Endothelial cell of umbilical vein (primary cell): Measurements from ENCODE around the gene ST8SIA2. TPM values are rescaled to one million over a fixed set of nuclear protein-coding genes. Genes with fewer than 3 reads are reported as not detected.

Experiments used
- BruUV-seq: library from RNA; stranded (reverse); fragments of 400-500 nt; replicated peaks from 2 replicates; lab custom pipeline; 2021; lab: Mats Ljungman, UMichigan
- CTCF ChIA-PET: fragments of 300-600, 350-600 bp; sonication (Branson Sonifier 250); formaldehyde crosslinking; loops from one replicate; lab custom pipeline; 2021; ENCODE audit warnings: antibody characterized with exemption, inconsistent platforms; lab: Charles Lee
- POLR2A ChIA-PET: fragments of 300-600, 350-600 bp; sonication (Branson Sonifier 250); formaldehyde crosslinking; loops from one replicate; lab custom pipeline; 2021; ENCODE audit warnings: antibody characterized with exemption, inconsistent platforms; lab: Charles Lee
- DNase-seq: peaks from one replicate; pipeline ENCODE4 v3.0.0-alpha.2; 2011; ENCODE audit warnings: low read depth, low spot score
- FAIRE-seq: peaks from 2 replicates; lab custom pipeline; 2011; peaks lifted over from hg19 to GRCh38; lab: Jason Lieb, UNC
- H2AFZ ChIP-seq: 2 replicates; pipeline ENCODE4 v1.6.0; 2012; ENCODE audit warnings: low read depth, low read length, control low read depth, inconsistent platforms
- H3K27ac ChIP-seq: 2 replicates; pipeline ENCODE4 v1.5.1; 2011; ENCODE audit warnings: low read depth, mild to moderate bottlenecking, control low read depth, low read length, moderate library complexity; ENCODE audit not compliant: insufficient read depth
- H3K27me3 ChIP-seq, 2 experiments: 2 replicates each; pipeline versions ENCODE4 v1.6.0 to v1.6.1; 2011; ENCODE audit warnings: low read length in 2 of 2, mixed read lengths in 1 of 2; ENCODE audit not compliant: control insufficient read depth in 2 of 2, insufficient read depth in 2 of 2
- H3K36me3 ChIP-seq, 2 experiments: 2 replicates in 1 of 2; 3 replicates in 1 of 2; pipeline ENCODE4 v1.5.1; 2011; ENCODE audit warnings: low read length in 2 of 2, mild to moderate bottlenecking in 1 of 2, moderate library complexity in 1 of 2; ENCODE audit not compliant: control insufficient read depth in 2 of 2, insufficient read depth in 2 of 2; ENCODE audit errors: extremely low read depth in 1 of 2
- H3K4me1 ChIP-seq: 3 replicates; pipeline ENCODE4 v1.5.1; 2011; ENCODE audit warnings: mild to moderate bottlenecking, low read length; ENCODE audit not compliant: control insufficient read depth, insufficient read depth; ENCODE audit errors: extremely low read depth
- H3K4me2 ChIP-seq: 2 replicates; pipeline ENCODE4 v1.6.1; 2011; ENCODE audit warnings: low read length, control low read depth, mixed read lengths; ENCODE audit not compliant: insufficient read depth
- H3K4me3 ChIP-seq, 3 experiments: fragments of 200-600 bp in 1 of 3; sonication (generic), shearing (Covaris generic) in 1 of 3; replicated peaks in 1 of 3; 2 replicates each; pipeline ENCODE4 v1.5.1; 2011 to 2016; ENCODE audit warnings: control low read depth in 3 of 3, low read length in 3 of 3, mild to moderate bottlenecking in 2 of 3, inconsistent platforms in 1 of 3, low read depth in 1 of 3, moderate library complexity in 1 of 3; ENCODE audit not compliant: insufficient read depth in 1 of 3
- H3K79me2 ChIP-seq: 2 replicates; pipeline ENCODE4 v1.6.0; 2012; ENCODE audit warnings: low read length, inconsistent platforms; ENCODE audit not compliant: control insufficient read depth, insufficient read depth
- H3K9ac ChIP-seq: replicated peaks from 2 replicates; pipeline ENCODE3; 2011; ENCODE audit warnings: low read length, control low read depth; ENCODE audit not compliant: insufficient read depth; ENCODE audit errors: extremely low read depth
- H3K9me1 ChIP-seq: replicated peaks from 3 replicates; pipeline ENCODE4 v1.6.0; 2011; ENCODE audit warnings: mild to moderate bottlenecking, low read length; ENCODE audit not compliant: control insufficient read depth, insufficient read depth; ENCODE audit errors: extremely low read depth
- H3K9me3 ChIP-seq: replicated peaks from 2 replicates; pipeline ENCODE4 v1.5.1; 2012; ENCODE audit warnings: low read length, inconsistent platforms; ENCODE audit not compliant: control insufficient read depth, insufficient read depth
- H4K20me1 ChIP-seq: replicated peaks from 2 replicates; pipeline ENCODE3; 2011; ENCODE audit warnings: mild to moderate bottlenecking, low read length; ENCODE audit not compliant: control insufficient read depth, insufficient read depth; ENCODE audit errors: extremely low read depth
- CTCF ChIP-seq, 2 donors: IDR thresholded peaks; 1 replicate in 1 of 2; 2 replicates in 1 of 2; pipeline ENCODE4 v1.5.1; 2011; ENCODE audit warnings: low read length in 2 of 2, mild to moderate bottlenecking in 2 of 2, moderate library complexity in 2 of 2, control low read depth in 1 of 2, inconsistent platforms in 1 of 2, low read depth in 1 of 2; ENCODE audit not compliant: insufficient read depth in 1 of 2; ENCODE audit errors: extremely low read depth in 1 of 2
- EZH2 ChIP-seq: IDR thresholded peaks from 2 replicates; pipeline ENCODE4 v1.6.1; 2012; ENCODE audit warnings: borderline replicate concordance, low read depth, mild to moderate bottlenecking, moderate library complexity, low read length, inconsistent platforms; ENCODE audit not compliant: severe bottlenecking
- FOS ChIP-seq: IDR thresholded peaks from 2 replicates; pipeline ENCODE4 v1.6.1; 2011; ENCODE audit warnings: mild to moderate bottlenecking, low read length, moderate library complexity, borderline replicate concordance; ENCODE audit not compliant: insufficient read depth
- GATA2 ChIP-seq: IDR thresholded peaks from 2 replicates; pipeline ENCODE4 v1.7.0; 2011; ENCODE audit warnings: low read depth, mild to moderate bottlenecking, moderate library complexity, mixed read lengths, low read length; ENCODE audit not compliant: insufficient read length, insufficient read depth
- JUN ChIP-seq: IDR thresholded peaks from 2 replicates; pipeline ENCODE4 v1.6.1; 2011; ENCODE audit warnings: borderline replicate concordance, low read depth; ENCODE audit not compliant: insufficient read length, insufficient read depth
- MYC ChIP-seq: IDR thresholded peaks from one replicate; pipeline ENCODE4 v1.6.1; 2011; ENCODE audit warnings: mild to moderate bottlenecking, low read depth, low read length
- POLR2A ChIP-seq: IDR thresholded peaks from 2 replicates; pipeline ENCODE4 v1.6.1; 2012; ENCODE audit warnings: low read depth, mild to moderate bottlenecking, control low read depth, low read length
- POLR2AphosphoS5 ChIP-seq: IDR thresholded peaks from 2 replicates; pipeline ENCODE4 v1.6.1; 2012; ENCODE audit warnings: low read depth, mild to moderate bottlenecking, control low read depth, low read length, moderate library complexity; ENCODE audit not compliant: insufficient read depth
- dilution Hi-C: fragments of 300-500 bp; cut with MboI; formaldehyde crosslinking; loops from one replicate; pipeline ENCODE4 v1.15.0; 2019; ENCODE audit warnings: low sequenced_read_pairs; ENCODE audit not compliant: extremely low pct_ligation_motif_present
- intact Hi-C: fragments of 100-400 bp; cut with micrococcal nuclease; formaldehyde crosslinking; loops from one replicate; pipeline ENCODE4 v1.10.0; 2022
- polyA plus RNA-seq, 4 experiments: library from polyadenylated mRNA; depleted of rRNA in 3 of 4; stranded (reverse) in 3 of 4; unstranded in 1 of 4; fragments of >200 nt; gene quantifications; 2 replicates each; pipeline versions ENCODE4 v1.2.1 to v1.2.3, GENCODE V29; 2011 to 2012; ENCODE audit warnings: missing spikeins in 1 of 4
- total RNA-seq: library from RNA; stranded (reverse); gene quantifications from 2 replicates; pipeline ENCODE4 v1.2.3, GENCODE V29; 2021
- TF ChIP-seq, protein P1 (sequence below): IDR thresholded peaks from 2 replicates; pipeline ENCODE4 v1.6.1; 2011; ENCODE audit not compliant: insufficient read depth, insufficient read length

Gene ST8SIA2
- total and polyA plus RNA-seq, 2 donors (not counting 3 experiments of a cell fraction or from before 2014, with no cell fraction given): 0.35 to 0.46 TPM

GRCh38 chr15:92346063-92346462, 47.6 kb upstream of the ST8SIA2 start:
- Histone ChIP-seq H3K9ac (no peak overlapping the region), H3K9me1 (no peaks in the 10 kb centered on the region), H3K9me3 (no peaks in the 10 kb centered on the region), H4K20me1 (no peaks in the 10 kb centered on the region), H2AFZ (no peak overlapping the region), H3K4me1 (no peaks in the 10 kb centered on the region), H3K79me2 (no peaks in the 10 kb centered on the region), H3K4me3 (no peak overlapping the region), H3K27ac (no peak overlapping the region), H3K27me3 (no peaks in the 10 kb centered on the region), H3K4me2 (no peak overlapping the region), H3K36me3 (no peaks in the 10 kb centered on the region)
- TF ChIP-seq POLR2A (no peak), GATA2 (no peak), MYC (no peak), JUN (no peak), EZH2 (no peak), FOS (no peak), CTCF (IDR thresholded peaks at IDR 0.05; ENCODE audit: extremely low read depth in 1 of 2, insufficient read depth in 1 of 2, low read depth in 1 of 2, low read length in 2 of 2) (no peak), POLR2AphosphoS5 (no peak)
- TF ChIP-seq, protein P1, sequence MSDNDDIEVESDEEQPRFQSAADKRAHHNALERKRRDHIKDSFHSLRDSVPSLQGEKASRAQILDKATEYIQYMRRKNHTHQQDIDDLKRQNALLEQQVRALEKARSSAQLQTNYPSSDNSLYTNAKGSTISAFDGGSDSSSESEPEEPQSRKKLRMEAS: no peak
- POLR2A ChIA-PET: no interaction called here
- intact Hi-C loops: no loop called here
- CTCF ChIA-PET: no interaction called here
- FAIRE-seq: no peak
- dilution Hi-C loops: no loop called here
- BruUV-seq: no TSS peak
- no peak for DNase-seq
